Cardiac septum (tissue), 1 donor: ENCODE measurements around the gene SERPINB11. TPM values are rescaled to one million over a fixed set of nuclear protein-coding genes. Genes with fewer than 3 reads are reported as not detected.
"Not testable (repeated sequence)": the region's sequence is repeated elsewhere in the genome, so short reads cannot be mapped to it uniquely, and the experiment has no call there.

Source experiments
- DNase-seq: peaks from one replicate; pipeline ENCODE4 v3.0.0-alpha.2; 2020; ENCODE audit warnings: low spot score
- intact Hi-C: fragments of 100-400 bp; cut with DNase I; formaldehyde crosslinking; loops from one replicate; pipeline ENCODE4 v1.14.0; 2022
- total RNA-seq: library from RNA; stranded (reverse); fragmentation: NEBNext Ultra II Directional; extraction: Animal tissue kit (Norgen Biotek cat#: 25700); gene quantifications from one replicate; pipeline ENCODE4 v1.2.1, GENCODE V29; 2021
- donor health status: DM: no; HTN: no; CAD: no.

The SERPINB11 gene
- total RNA-seq, 1 donor from 2014 or later = not detected

DNA sequence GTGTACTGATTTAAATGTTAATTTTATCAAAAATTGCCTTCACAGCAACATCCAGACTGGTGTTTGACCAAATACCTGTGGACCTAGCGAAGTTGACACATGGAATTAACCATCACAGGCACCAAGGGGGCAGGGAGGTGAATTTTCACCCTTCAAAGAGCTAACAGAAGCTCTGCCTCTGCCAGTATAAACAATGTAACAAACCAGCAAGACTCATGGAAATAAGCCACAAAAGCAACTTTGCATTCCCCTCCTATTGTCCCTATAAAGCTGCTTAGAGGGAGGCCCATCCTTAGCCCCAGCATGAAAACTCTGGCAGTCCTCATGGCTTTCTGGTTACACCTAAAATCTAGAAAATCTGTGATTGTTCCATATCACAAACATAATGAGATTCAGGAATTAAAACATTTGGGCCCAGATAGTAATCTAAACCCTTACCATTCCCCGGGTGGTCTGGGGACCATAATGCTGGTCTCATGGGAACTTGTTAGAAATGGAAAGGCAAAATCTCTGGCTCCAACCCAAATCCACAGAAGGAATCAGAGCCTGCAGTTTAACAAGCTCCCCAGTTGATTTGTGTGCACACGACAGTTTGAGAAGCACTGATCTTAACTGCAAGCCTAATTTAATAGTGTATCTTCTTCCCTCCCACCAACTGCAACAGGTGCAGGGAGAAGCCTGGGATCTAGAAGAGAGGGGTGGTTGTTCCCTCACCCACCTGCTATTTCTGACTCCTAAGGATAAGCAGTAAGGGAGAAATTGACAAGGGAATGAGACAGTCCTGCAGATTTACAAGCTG is 23.1 kb downstream of the SERPINB11 start:
- DNase-seq = no peak
- intact Hi-C loops = no loop called here

DNA sequence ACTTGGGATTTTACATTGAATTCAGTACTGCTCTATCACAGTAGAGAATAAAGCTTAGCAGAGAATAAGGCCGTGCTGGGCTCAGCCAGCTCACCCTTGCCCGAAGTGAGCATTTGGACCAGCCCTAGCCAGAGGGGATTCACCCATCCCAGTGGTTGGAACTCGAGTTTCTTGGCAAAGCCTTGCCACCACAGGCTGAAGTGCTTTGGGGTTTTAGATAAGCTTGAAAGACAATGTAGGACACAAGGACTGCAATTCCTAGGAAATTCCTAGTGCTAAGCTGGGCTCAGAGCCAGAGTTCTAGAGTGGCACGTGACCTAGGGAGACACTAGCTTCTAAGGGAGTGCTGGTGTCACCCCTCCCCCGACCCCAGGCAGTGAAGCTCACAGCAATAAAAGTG is 28.0 kb downstream of the SERPINB11 start:
- intact Hi-C loops = no loop called here
- DNase-seq = no peak

DNA sequence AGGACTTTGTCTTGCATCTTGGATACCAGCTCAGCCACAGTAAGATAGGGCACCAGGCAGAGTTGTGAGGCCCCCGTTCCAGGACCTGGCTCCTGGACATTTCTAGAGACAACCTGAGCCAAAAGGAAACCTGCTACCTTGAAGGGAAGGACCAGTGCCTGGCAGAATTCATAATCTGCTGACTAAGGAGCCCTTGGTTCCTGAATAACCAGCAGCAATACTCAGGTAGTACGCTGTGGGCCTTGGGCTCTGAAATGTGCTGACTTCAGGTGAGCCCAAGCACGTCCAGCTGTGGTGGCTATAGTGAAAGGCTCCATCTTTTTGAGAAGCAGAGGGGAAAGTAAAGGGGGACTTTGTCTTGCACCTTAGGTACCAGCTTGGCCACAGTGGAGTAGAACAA is 28.5 kb downstream of the SERPINB11 start:
- DNase-seq = no peak
- intact Hi-C loops = no loop called here

DNA sequence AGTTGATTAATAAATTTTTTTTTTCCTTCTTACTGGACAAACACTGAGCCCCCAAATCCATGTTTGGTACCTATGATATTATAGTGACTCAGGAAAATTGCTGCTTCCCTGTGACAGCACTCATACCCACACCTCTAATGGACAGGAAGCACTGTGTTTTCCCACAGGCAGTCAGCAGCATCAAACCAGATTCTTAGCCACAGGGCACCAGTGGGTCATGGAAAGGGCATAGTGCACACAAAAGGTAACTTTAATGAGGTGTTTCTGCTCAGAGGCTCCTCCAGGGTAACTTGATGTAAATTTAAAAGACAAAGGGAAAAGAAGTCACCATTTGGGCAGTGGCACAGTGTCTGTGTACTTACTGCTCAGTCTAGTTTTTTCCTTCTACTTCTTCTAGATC is 34.1 kb downstream of the SERPINB11 start:
- intact Hi-C loops = no loop called here
- DNase-seq = no peak

DNA sequence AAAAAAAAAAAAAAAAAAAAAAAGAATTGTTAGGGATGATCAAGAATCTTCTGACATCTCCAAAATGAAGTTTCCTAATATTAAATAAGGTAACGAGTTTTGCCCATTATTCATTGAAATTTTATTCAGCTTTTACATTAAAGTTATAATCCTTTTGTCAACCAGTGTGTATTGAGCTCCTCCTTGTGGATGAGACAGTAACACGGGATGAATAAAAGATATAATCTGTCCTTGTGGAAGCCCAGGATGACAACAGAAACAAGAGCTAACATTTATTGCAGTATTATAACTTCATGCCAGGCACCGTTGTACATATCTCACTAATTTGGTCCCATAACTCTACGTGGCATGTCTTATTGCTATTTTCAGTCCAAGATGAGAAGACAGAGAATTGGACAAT is 39.0 kb downstream of the SERPINB11 start:
- intact Hi-C loops = no loop called here
- DNase-seq = no peak

DNA sequence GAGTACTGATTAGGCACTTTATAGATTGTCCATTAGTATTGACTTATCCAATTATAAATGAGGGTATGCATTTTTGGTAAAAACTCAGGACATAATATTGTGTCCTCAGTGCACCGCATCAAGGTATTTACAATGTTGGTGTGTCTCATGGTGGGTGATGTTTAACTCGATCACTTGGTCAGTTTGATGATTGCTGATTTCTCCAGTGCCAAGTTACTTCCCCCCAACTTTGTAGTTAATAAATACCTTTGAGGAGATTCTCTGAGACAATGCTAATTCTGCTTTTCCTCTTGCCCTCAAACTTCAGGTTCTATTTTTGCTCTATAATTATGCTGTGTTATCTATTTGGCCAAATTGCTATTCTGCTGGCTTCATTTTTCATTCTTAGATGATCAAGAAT is 44.2 kb downstream of the SERPINB11 start:
- no peak for DNase-seq
- intact Hi-C loops = no loop called here

DNA sequence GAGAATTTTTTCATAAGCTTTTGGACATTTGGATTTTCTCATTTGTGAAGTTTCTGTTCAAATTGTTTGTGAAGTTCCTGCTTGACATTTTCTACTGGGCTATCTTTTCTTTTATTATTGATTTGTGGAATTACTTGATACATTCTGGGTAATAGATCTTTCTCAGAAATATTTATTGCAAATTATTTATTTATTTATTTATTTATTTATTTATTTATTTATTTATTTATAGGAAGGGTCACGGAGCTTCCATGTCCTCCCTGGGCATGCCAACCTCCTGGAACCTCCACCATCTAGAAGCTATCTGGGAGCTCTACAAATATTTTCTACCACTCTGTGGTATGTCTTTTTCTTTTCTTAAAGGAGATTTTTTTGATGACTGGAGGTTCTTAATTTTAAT is 46.7 kb downstream of the SERPINB11 start:
- intact Hi-C loops = no loop called here

DNA sequence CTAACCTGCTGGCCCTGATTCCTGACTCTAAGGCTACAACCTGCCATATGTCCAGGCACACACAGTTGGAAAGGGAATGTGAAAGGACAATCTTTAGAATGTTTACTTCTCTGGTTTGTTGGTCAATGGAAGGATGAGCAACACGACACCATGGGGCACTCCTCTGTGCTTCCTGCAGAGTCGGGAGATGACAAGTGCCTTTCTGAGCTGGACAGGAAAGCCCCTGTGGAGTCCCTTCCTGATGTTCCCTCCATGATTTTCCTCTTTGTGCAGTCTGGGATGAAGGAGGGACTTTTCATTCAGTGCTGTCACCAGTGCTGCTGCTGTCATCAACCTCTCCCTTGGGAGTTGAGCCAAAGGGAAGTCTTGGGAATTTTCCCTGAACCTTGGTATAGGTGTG is 49.9 kb downstream of the SERPINB11 start:
- DNase-seq = no peak
- intact Hi-C loops = no loop called here

More for the DNA sequence above, 46.7 kb downstream of the SERPINB11 start:
- no peak for DNase-seq

DNA sequence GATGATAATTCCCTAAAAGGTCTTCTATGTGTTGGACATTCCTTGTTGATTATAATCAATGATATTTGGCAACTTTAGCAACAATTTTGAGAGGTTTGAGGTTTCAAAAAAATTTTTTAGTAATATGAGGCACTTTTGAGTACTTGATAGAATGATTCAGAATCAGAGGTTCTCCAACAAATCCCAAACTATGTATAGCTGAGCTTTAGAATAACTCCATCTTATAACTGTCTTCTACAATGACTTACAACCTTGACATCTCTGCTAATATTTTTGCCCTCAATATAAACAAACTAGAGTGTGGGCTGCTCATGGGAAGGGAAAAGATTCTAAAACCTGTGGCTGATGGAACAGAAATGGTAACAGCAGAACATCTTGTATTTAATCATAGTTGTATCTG is 50.9 kb downstream of the SERPINB11 start:
- intact Hi-C loops = no loop called here
- no peak for DNase-seq

DNA sequence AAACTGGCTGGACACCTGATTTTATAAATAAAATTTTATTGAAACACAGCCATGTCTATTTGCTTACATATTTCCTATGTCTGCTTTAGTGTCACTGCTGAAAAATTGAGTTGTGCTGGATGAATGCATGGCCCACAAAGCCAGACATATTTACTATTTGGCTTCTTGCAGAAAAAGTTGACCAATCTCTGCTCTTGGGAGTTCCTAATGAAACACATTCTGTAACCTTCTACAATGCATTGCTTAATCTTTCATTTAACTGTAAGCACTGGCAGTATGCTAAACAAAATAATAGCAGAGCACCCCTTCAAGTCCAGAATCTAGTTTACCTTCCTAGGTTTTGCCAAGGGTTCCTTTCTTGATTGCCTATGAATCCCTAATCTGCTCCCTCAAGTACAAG is 54.8 kb downstream of the SERPINB11 start:
- DNase-seq = no peak
- intact Hi-C loops = no loop called here

DNA sequence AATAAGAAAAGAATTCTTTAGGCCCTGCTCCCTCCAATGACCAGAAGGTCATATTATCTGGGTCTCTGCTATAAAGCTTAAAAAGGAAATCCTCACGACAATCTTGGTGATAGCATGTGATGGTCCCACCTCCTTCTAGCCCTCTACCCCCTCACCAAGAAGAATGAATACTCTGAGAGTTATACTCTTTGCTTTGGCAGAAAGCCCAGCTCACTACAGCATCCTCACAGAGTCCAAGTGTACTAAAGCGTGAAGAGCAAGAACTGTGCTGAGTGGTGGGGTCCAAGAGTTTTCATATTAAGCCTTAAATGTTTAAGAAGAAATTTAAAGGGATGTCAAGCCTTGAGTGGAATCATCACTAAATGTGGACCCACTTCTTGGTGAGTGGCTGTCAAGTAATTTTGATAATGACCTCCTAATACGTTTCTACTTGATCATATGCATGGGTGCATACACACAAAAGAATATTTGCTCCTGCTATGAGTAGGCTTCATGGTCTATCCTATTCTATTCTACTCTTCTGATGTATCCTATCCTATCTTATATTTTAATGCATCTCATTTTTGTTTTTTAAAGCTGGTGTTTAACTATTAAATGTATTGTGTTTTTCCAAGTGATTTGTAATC is 56.0 kb downstream of the SERPINB11 start:
- DNase-seq = no peak
- intact Hi-C loops = no loop called here

DNA sequence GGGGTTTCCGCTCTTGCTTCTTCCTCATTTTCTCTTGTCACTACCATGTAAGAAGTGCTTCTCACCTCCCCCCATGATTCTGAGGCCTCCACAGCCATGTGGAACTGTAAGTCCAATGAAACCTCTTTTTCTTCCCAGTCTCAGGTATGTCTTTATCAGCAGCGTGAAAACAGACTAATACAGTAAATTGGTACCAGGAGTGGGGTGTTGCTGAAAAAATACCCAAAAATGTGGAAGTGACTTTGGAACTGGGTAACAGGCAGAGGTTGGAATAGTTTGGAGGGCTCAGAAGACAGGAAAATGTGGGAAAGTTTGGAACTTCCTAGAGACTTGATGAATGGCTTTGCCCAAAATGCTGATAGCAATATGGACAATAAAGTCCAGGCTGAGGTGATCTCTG is 57.0 kb downstream of the SERPINB11 start:
- intact Hi-C loops, DNase-seq: not testable (repeated sequence)

DNA sequence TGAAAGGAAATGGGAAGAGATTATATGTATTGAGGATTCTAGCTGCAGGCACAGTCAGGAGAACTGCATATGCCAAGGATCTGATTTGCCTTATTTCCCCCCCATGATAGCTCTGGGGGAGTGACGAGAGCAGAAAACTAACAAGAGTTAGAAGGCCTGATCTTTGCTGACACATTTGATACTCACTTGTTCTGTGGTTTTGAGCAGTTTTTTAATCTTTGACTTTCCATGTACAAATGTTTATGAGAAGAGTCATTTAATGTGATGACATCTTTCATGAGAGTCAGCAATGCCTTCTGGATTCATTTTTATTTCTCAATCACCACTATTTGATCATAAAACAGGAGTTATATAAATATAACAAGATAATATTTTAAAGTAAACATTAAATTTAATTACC is 59.8 kb downstream of the SERPINB11 start:
- intact Hi-C loops = no loop called here
- DNase-seq = no peak

DNA sequence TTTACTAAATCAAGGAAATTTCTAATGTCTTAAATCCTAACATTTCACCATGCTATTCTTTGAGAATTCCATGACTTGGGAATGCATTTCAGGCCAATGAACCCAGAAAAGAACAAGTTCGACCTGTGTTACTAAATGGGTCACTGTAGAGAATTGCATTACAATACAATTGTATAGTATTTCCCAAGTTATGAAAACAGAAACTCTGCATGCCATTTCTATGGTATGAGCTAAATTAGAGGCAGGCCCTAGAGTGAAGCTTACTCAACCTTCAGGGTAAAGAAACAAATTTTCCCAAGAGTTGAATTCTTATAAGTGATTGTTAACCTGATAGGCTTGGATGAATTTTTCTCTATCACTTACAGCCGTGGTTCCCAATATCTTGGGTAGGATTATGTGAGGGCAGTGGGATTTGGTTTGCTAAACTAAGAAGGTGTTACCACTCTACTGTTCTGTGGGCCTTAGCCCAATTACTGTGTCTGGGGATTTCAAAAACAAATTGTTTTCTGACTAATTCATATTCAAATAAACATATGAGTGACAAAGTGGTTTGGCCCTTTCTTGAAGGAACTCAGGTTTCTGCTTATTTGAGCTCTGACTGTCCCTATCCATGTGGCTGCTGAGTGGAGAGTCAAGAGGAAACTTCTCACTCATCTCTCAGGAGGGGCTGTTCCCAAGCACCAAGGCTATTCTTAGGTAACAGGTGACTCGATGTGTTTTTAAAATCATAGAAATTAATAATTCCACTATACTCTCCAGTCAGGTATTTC is 61.3 kb downstream of the SERPINB11 start:
- intact Hi-C loops = no loop called here
- no peak for DNase-seq

DNA sequence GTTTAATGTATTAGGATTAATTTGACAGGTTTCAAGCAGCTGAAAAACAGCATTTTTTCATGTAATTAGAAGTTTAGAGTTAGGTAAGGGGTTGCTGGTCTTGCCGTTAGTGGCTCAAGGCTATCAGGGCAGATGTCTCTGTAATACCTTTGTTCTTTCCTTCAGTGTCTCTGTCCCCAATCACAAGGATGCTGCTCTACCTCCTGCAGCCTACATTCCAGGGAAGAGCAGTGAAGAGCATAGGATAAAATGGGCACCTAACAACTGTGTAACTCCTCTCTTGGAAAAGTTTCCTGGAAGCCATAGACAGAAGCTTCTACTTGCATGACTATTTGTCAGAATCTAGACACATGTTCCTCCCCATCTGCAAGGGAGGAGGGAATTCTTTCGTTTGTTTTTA is 63.1 kb downstream of the SERPINB11 start:
- no peak for DNase-seq
- intact Hi-C loops = no loop called here

Other genes with a start within 250 kb of the SERPINB11 start
- gene SERPINB5, start 226.0 kb upstream of the SERPINB11 start, total RNA-seq = not detected
- gene SERPINB12, start 160.6 kb upstream of the SERPINB11 start, total RNA-seq = not detected
- gene SERPINB13, start 115.6 kb upstream of the SERPINB11 start, total RNA-seq = not detected
- gene SERPINB4, start 58.7 kb upstream of the SERPINB11 start, total RNA-seq = not detected
- gene SERPINB3, start 41.1 kb upstream of the SERPINB11 start, total RNA-seq = not detected
- not detected for gene SERPINB7, start 72.5 kb downstream of the SERPINB11 start, total RNA-seq
- gene SERPINB2, start 184.7 kb downstream of the SERPINB11 start, total RNA-seq = not detected
- not detected for gene SERPINB10, start 205.0 kb downstream of the SERPINB11 start, total RNA-seq
- 1.1 TPM for gene HMSD, start 246.3 kb downstream of the SERPINB11 start, total RNA-seq